GM18520 (cell line): ENCODE data around the gene KLHL41.
A peak's percentile ranks its signal among the peaks of the same experiment; 100 is the strongest.

Source experiments
- ATAC-seq: cut with Tn5 transposase; IDR thresholded peaks from one replicate; pipeline ENCODE4 v1.9.1; 2021; ENCODE audit not compliant: unreplicated experiment

Gene KLHL41

DNA sequence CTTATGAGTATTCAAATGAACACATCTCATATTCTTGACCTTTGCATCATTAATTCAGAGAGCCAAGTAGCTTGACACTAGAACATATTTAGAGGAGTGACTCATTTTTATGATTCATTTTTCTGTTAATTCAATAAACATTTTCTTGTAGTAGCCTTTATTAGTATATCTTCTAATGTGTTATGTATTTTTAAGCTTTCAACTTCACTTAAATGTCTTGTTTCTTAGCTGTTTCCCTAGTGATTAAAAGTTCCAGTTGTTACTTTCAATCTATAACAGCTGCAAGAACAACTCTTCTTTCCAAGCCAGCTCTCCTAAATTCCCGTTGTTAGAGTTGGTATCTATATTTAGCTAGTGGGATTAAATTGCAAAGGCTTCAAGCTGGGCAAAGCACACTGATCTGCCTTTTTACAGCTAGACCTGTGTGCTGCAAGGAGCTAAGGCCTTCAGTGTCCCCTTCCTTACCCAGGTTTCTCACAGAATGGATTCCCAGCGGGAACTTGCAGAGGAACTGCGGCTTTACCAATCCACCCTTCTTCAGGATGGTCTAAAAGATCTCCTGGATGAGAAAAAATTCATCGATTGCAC is at the start of gene KLHL41:
TSS of gene KLHL41 (plus strand) at position 405 of the 588 bp plus-strand sequence. CDS start at position 482, 77 bp downstream.
- no peak for ATAC-seq

GRCh38 chr2:169461143-169461542 is 48.4 kb upstream of the KLHL41 start:
- no peak for ATAC-seq

- ATAC-seq = no peak
Measured at GRCh38 chr2:169462896-169463695, 46.4 kb upstream of the KLHL41 start.

DNA sequence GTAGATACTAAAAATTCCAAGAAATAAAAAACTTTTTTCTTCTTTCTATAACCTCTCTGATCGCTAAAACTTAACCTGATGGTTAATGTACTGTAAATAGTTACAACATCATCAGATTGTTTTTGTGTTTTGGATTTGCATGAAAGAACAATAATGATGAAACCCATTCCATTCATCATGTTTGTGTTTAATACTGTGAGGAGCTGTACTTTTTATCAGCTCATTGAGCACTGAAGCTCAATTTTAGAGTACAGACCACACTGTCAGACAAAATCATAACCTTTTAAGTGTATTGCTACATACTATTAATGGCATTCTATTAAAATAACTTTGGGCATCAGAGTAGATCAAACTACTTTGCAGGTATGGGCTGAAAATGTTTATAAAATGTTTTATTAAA is 45.0 kb upstream of the KLHL41 start:
- ATAC-seq = no peak

DNA sequence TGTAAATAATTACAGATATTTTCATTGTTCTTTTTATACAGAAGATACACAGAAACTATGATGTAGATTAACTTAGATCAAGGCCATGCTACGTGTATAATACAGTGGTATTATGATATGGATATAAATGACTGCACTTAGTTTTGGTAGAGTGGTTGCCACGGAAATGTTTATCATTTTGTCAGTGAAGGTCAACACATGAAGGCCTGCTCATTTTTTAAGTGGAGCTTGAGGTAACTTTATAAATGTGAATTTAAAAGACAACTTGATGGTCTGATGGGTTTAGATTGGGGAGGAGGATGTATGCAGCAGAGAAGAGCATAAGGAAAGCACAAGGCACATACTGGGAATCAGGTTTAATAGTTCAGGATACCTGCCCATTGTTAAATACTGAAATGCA is 44.6 kb upstream of the KLHL41 start:
- no peak for ATAC-seq

DNA sequence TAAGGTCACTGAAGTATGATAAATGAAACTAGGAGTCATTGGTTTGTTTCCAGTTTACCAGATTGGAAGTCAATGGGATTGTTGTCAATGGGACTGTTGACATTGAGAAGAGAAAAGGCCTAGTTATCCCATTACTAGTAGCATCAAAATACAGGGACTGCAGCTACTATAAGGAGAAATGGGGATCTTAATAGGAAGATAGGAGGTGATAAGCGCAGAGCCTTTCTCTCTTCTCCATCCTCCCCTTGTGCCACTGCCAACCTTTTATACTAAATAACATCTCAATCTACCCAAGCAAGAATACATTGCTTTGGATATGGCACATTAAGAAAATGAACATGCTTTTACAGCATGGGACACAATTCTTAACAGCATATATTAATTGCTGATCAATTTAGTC is 40.7 kb upstream of the KLHL41 start:
- ATAC-seq = no peak

- ATAC-seq = no peak
Measured at GRCh38 chr2:169469952-169470572, 39.4 kb upstream of the KLHL41 start.

DNA sequence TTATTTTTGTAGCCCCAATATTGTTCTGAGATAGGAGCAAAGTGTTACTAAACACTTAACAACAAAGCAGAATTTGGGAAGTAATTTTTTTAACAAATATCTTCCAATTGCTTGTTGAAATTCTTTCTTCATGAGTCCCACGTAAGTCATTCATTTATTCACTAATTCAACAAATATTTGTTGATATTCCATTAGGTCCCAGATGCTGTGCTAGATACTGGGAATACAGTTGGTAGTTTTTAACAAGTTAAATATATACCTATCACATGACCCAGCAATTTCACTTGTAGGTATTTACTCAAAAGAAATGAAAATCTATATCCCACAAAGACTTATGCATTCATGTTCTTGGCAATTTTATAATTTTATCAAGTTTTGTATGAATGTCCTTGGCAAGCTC is 37.3 kb upstream of the KLHL41 start:
- no peak for ATAC-seq

- ATAC-seq = no peak
Measured at GRCh38 chr2:169476459-169476858, 33.0 kb upstream of the KLHL41 start.

DNA sequence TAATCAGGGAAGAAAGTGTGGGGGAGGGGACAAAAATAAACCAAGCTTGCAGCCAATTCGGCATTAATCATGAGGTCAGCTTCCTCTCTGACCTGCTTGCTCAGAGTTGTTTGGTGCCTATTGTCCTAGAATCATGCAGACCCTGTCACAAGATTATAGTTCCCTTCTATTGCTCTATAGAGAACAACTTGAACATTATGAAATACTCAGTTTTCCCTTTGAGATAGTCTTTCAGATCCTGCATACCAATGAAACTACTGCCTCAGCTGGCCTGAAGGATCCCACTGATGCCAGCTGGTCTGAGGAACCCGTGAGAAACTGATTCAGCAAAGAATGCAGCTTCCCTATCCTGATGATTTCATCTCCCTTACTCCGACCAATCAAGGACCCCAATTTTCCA is 31.2 kb upstream of the KLHL41 start:
- no peak for ATAC-seq

- no peak for ATAC-seq
Measured at GRCh38 chr2:169478745-169479256, 30.7 kb upstream of the KLHL41 start.

DNA sequence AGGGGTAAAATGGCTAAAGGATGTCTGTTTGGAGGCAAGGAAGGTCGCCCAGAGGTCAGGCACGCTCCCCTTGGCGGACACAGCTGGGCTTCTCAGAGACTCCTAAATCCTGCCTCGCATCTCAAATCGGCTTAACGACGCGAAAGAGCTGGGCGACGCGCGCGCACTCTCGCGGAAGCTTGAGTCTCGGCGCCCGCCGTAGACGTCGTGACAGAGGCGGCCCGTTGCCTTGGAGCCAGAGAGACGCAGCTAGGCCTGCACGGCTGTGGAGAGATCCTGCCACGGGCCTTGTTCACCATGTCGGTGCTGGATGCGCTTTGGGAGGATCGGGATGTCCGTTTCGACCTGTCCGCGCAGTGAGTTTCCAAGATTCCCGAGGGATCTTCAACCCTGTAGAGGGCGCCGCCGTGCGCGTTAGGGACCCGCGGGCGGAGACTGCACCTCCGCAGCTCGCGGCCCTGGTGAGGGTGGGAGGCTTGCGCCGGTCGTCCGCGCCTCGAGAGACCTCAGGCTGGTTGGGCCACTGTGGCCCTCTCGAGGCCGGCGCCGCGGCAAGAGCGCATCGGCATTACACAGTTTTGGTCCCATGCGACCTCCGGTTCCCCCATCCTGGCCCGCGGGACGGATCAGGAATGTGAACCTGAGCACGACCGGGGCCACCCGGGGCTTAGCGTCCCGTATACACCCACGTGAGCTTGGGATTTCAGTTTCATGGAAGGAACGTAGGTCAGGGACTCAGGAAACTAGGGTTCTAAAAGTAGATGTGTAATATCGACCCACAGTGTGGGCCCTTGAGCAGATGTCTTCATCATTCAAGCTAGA is 30.0 kb upstream of the KLHL41 start, which contains the start of gene BBS5:
TSS of gene BBS5 (plus strand) at position 238 of the 822 bp plus-strand sequence. CDS start at position 298, 60 bp downstream.
- peak; percentile 84 for ATAC-seq

- ATAC-seq = no peak
Measured at GRCh38 chr2:169480079-169480465, 29.4 kb upstream of the KLHL41 start.

DNA sequence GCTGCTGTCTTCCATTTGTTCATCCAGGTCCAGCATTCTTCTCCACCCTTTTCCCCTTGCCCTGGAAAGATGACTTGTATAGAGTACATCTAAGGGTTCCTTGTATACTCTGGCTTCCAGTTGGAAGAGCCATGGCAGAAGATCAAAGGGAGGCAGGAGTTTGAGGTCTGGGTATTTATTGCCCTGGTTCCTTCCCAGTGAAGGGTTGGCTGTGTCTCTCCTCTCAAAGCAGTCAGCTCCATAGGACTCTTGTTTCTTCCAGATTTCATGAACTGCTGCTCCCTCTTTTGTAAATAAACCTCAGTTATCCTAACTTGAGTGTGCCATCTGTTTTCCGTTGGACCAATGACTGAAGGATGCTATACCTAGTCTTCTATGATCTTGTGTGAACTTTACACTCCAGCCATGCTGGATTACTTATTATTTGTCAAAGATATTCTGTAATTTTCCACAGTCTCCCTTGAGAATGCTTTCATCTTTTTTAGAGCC is 23.8 kb upstream of the KLHL41 start:
- no peak for ATAC-seq

- ATAC-seq = no peak
Measured at GRCh38 chr2:169486487-169486886, 23.0 kb upstream of the KLHL41 start.

DNA sequence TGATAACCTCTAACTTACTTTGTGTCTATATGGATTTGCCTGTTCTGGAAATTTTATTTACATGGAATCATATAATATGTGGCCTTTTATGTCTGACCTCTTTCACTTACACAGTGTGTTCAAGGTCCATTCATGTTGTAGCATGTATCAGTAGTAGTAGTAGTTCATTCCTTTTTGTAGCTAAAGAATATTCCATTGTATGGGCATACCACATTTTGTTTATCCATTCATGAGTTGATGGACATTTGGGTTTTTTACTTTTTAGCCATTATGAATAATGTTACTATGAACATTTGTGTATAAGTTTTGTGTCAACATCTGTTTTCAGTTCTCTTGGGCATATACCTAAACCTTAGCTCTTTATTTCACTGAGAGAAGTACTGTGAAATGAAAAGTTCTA is 18.7 kb upstream of the KLHL41 start:
- ATAC-seq = no peak

DNA sequence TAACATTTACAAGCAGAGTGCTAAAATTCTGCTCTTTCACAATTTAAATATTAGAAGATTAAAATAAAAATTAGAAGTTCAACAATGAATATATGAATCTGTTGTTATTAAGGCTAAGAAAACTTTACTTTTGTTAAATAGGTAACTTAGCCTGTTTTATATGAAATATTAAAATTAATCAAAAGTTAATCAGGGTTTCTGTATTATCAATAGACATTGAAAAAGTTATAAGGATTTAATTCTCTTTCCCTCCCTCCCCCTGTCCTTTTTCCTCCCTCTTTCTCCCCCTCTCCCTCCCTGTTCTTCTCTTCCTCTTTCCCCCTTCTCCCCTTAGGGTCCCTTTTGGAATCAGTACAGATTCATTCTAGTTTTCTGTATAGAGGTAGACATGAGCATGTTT is 18.1 kb upstream of the KLHL41 start:
- no peak for ATAC-seq

DNA sequence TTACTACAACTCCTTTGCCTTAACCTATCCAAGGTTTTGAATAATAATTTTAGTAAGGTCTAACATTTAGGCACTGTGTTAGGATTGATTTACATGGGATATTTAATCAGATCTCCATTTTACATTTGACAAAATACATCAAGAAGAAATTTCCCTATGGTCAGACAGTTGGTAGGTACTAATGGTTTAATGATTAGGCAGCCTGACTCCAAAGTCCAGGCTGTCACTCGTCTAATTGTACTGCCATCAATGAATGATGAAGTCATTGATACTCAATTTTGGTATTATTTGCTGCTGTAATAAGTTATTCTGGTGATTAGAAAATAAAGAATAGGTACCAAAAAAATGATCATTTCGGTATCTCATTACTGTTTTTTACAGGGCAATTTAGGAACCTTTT is 16.1 kb upstream of the KLHL41 start:
- ATAC-seq = no peak

DNA sequence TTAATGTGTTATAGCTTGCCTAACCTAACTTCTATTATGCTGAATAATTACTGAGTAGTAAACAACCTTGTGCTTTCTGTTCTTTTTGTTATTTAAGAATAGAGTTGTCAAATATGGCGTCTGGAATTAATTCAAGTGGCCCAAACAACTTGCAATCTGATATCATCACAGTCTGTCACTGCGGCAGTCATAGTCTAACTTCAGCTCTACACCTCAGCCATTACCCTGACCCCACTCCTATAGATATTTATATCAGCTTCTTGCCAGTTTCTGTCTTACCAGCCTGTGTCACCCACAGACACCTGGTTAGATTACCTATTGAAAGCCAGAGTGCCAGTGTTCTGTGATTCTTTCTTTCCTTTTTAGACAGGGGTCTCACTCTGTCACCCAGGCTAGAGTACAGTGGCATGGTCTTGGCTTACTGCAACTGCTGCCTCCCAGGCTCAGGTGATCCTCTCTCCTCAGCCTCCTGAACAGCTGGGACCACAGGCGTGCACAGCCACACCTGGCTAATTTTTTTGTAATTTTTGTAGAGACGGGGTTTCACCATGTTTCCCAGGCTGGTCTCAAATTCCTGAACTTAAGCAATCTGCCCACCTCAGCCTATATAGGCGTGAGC is 14.1 kb upstream of the KLHL41 start:
- no peak for ATAC-seq

- ATAC-seq = no peak
Measured at GRCh38 chr2:169504651-169505050, 4.9 kb upstream of the KLHL41 start.
